HL-60 (cell line): ENCODE measurements around the gene AHDC1.

Experiments used
- DNase-seq, 2 experiments: peaks; one replicate each; pipeline ENCODE4 v3.0.0-alpha.2; 2010 to 2020; ENCODE audit warnings: low read depth in 1 of 2, low spot score in 1 of 2
- H3K27ac ChIP-seq: fragments of 250-450 bp; sonication (Bioruptor Pico); replicated peaks from 2 replicates; pipeline ENCODE4 v1.5.1; 2020; ENCODE audit warnings: mild to moderate bottlenecking, moderate library complexity
- H3K27me3 ChIP-seq: fragments of 250-450 bp; sonication (Bioruptor Pico); 2 replicates; pipeline ENCODE4 v1.5.1; 2021; ENCODE audit warnings: mild to moderate bottlenecking, moderate library complexity; ENCODE audit not compliant: insufficient read depth, poor library complexity, severe bottlenecking
- H3K4me3 ChIP-seq: replicated peaks from 2 replicates; pipeline ENCODE4 v1.5.1; 2011; ENCODE audit warnings: mild to moderate bottlenecking, control low read depth, low read length; ENCODE audit not compliant: insufficient read depth
- GABPA ChIP-seq: IDR thresholded peaks from 2 replicates; pipeline ENCODE4 v1.6.1; 2012; ENCODE audit warnings: low read depth
- POLR2AphosphoS5 ChIP-seq: IDR thresholded peaks from 2 replicates; pipeline ENCODE4 v1.6.1; 2012; ENCODE audit warnings: low read depth
- SPI1 ChIP-seq: IDR thresholded peaks from 2 replicates; pipeline ENCODE4 v1.6.1; 2012; ENCODE audit warnings: low read depth, mild to moderate bottlenecking, borderline replicate concordance
- TF ChIP-seq, protein P1 (sequence below): IDR thresholded peaks from 2 replicates; pipeline ENCODE4 v1.6.1; 2012; ENCODE audit warnings: low read depth; ENCODE audit not compliant: insufficient replicate concordance
- TF ChIP-seq, protein P2 (sequence below): IDR thresholded peaks from one replicate; pipeline ENCODE4 v1.5.1; 2011; ENCODE audit warnings: low read length, control low read depth, inconsistent platforms; ENCODE audit not compliant: insufficient read depth

Gene AHDC1

DNA sequence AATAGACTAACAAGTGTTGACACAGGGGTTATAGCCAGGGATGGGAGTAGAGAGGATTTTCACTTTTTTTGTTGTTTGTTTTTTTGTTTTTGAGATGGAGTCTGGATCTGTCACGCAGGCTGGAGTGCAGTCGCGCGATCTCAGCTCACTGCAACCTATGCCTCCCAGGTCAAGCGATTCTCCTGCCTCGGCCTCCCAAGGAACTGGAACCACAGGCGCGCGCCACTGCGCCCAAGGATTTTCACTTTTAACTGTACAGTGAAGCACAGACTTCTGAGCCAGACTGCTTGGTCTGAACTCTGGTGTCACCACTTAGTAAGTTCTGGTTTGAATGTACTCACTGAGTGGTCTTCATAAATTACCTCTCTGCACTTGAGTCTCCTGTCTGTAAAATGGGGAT, 73.8 kb downstream of the AHDC1 start:
- no peak for DNase-seq
- TF ChIP-seq POLR2AphosphoS5 = no peak
- no peak for TF ChIP-seq SPI1
- H3K27ac ChIP-seq = no peak overlapping the region

DNA sequence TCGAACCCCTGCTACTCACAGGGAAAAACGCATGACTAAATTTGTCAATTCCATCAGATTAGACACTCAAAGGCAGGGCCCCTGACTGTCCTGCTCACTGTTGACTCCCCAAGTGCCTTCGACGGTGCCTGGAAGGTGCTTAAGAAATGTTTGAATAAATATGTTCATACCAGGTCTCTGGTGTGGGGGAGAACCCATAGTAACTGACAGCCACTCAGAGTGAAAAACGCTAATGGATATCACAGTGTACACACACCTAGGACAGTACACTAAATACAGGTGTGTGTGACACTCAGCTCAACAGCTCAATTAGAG, 74.3 kb downstream of the AHDC1 start:
- DNase-seq = no peak
- TF ChIP-seq, protein P1, sequence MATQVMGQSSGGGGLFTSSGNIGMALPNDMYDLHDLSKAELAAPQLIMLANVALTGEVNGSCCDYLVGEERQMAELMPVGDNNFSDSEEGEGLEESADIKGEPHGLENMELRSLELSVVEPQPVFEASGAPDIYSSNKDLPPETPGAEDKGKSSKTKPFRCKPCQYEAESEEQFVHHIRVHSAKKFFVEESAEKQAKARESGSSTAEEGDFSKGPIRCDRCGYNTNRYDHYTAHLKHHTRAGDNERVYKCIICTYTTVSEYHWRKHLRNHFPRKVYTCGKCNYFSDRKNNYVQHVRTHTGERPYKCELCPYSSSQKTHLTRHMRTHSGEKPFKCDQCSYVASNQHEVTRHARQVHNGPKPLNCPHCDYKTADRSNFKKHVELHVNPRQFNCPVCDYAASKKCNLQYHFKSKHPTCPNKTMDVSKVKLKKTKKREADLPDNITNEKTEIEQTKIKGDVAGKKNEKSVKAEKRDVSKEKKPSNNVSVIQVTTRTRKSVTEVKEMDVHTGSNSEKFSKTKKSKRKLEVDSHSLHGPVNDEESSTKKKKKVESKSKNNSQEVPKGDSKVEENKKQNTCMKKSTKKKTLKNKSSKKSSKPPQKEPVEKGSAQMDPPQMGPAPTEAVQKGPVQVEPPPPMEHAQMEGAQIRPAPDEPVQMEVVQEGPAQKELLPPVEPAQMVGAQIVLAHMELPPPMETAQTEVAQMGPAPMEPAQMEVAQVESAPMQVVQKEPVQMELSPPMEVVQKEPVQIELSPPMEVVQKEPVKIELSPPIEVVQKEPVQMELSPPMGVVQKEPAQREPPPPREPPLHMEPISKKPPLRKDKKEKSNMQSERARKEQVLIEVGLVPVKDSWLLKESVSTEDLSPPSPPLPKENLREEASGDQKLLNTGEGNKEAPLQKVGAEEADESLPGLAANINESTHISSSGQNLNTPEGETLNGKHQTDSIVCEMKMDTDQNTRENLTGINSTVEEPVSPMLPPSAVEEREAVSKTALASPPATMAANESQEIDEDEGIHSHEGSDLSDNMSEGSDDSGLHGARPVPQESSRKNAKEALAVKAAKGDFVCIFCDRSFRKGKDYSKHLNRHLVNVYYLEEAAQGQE = no peak
- no peak overlapping the region for H3K27ac ChIP-seq
- H3K27me3 ChIP-seq = no peaks in the 10 kb centered on the region
- H3K4me3 ChIP-seq = no peak overlapping the region

More for the DNA sequence above, 73.8 kb downstream of the AHDC1 start:
- Histone ChIP-seq H3K27me3 (no peaks in the 10 kb centered on the region), H3K4me3 (no peak overlapping the region)

DNA sequence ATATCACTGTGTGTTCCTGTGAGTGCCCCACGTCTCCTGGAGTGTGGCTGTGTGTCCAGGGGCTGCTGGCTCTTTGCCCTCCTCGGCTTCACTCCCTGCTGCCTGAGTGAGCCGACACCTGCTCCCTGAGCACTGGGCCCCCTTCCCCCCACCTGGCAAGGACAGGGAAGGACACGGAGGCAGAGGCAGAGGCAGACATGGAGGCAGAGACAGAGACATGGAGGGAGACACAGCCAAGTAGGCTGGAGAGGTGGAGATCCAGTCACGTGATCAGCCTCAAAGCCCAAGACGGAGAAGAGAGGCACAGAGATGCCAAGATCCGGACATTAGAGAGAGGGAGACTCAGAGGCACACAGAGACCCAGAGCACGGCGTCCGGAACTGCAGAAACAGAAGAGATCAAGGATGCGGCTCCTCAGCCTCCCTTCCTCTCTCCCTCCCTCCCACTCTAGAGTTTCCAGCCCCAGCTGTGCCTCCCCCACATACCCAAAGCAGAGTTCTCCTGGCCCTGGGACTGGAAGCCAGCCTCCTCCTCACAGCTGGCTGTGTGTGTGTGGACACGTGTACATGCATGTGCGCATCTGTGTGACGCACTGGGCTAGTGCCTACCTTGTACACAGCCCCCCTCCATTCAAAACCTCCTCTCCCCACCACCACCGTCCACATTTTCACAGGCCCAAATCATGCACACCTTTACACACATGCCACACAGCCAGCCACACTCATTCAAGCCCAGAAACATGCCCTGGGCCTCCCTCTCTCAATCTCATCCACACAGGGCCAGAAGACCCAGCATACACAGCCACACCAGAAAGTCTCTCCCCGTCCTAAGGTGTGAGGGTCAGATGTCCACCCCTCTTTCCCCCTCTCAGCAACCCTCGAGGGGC, 74.9 kb downstream of the AHDC1 start:
- TF ChIP-seq, protein P1 = no peak
- TF ChIP-seq, protein P2, sequence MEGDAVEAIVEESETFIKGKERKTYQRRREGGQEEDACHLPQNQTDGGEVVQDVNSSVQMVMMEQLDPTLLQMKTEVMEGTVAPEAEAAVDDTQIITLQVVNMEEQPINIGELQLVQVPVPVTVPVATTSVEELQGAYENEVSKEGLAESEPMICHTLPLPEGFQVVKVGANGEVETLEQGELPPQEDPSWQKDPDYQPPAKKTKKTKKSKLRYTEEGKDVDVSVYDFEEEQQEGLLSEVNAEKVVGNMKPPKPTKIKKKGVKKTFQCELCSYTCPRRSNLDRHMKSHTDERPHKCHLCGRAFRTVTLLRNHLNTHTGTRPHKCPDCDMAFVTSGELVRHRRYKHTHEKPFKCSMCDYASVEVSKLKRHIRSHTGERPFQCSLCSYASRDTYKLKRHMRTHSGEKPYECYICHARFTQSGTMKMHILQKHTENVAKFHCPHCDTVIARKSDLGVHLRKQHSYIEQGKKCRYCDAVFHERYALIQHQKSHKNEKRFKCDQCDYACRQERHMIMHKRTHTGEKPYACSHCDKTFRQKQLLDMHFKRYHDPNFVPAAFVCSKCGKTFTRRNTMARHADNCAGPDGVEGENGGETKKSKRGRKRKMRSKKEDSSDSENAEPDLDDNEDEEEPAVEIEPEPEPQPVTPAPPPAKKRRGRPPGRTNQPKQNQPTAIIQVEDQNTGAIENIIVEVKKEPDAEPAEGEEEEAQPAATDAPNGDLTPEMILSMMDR = no peak
- TF ChIP-seq GABPA (no peak), SPI1 (no peak), POLR2AphosphoS5 (no peak)
- no peak for DNase-seq
- Histone ChIP-seq H3K27me3 (no peaks in the 10 kb centered on the region), H3K4me3 (no peak overlapping the region), H3K27ac (no peak overlapping the region)

GRCh38 chr1:27527890-27528817, 75.8 kb downstream of the AHDC1 start:
- Histone ChIP-seq H3K27me3 (no peaks in the 10 kb centered on the region), H3K27ac (no peak overlapping the region), H3K4me3 (no peak overlapping the region)
- TF ChIP-seq, protein P2 = no peak
- no peak for TF ChIP-seq POLR2AphosphoS5
- no peak for TF ChIP-seq SPI1
- TF ChIP-seq, protein P1 = no peak
- no peak for TF ChIP-seq GABPA
- no peak for DNase-seq
